ENCODE results near the gene TANGO2.

TANGO2 gene

GRCh38 chr22:20089977-20090729, 69.2 kb downstream of the TANGO2 start:
- DNase-seq = no peak

- no peak for DNase-seq
These were observed 69.9 kb downstream of the TANGO2 start for GRCh38 chr22:20090730-20091240.

DNA sequence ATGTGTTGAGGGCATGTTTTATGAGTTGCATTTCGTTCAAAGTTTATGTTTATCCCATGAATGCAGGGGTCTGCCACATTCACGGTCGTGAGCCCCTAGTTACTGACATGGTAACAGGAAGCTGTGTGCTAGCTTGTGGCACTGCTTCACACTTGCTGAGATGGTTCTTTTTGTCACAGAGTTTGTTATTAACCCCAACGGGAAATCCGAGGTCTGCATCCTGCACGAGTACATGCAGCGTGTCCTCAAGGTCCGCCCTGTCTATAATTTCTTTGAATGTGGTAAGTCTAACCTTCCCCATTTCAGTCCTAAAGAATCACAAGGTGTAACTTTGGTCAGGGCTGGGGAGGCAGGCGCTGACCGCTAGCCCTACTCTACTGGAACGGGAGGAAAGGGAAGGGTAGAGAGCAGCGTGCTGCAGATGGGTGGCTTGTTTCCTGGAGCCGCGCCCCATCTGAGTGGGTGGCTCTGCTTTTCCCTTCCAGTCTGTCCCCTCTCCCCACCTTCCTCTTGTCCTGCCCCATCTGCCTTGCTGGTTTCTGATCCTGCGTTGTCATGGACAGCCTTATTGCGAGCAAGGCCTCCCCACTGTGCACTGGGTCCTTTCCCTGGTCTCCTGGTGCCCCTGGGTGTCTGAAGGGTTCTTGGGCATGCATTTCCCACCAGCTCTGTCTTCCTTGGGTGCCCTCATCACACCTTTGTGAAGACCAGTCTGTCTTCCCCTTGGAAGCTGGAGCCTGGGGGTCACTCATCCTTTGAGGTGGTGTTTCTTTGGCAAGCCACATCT, 71.0 kb downstream of the TANGO2 start:
- no peak for DNase-seq

GRCh38 chr22:20092477-20092854, 71.6 kb downstream of the TANGO2 start:
- DNase-seq = no peak

GRCh38 chr22:20093418-20094196, 72.7 kb downstream of the TANGO2 start:
- no peak for DNase-seq

GRCh38 chr22:20094197-20094807, 73.4 kb downstream of the TANGO2 start:
- DNase-seq = no peak

- DNase-seq = no peak
These were observed 74.6 kb downstream of the TANGO2 start for GRCh38 chr22:20095521-20095920.

- no peak for DNase-seq
These were observed 75.9 kb downstream of the TANGO2 start for GRCh38 chr22:20096574-20097420.

DNA sequence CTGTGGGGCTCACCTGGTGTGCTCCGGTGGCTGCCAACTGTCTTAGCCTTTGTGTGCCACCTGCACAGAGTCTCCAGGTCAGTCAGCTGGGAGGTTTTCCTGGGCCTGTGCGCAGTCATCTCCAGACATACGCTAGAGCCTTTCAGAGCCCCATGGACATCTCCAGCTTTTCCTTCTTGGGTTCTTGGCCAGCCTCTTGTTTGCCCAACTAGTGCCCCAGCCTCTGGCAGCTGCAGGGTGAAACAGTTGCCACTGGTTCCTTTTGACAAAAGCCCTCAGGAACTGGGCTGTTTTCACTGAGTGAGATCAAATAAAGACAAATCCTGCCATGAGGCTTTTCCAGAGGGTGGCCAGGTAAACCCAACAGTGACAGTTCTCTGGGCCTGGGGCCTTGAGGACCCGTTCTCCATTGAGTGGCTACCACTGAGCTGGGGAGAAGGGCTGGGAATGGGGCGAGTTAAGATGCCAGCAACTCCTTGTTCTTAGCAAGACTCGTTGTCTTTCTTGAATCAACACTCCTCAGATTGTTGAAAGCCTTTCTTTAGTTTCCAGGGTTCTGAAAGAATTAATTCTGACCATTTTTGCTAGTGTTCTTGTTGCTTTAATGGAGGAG, 78.3 kb downstream of the TANGO2 start:
- no peak for DNase-seq

DNA sequence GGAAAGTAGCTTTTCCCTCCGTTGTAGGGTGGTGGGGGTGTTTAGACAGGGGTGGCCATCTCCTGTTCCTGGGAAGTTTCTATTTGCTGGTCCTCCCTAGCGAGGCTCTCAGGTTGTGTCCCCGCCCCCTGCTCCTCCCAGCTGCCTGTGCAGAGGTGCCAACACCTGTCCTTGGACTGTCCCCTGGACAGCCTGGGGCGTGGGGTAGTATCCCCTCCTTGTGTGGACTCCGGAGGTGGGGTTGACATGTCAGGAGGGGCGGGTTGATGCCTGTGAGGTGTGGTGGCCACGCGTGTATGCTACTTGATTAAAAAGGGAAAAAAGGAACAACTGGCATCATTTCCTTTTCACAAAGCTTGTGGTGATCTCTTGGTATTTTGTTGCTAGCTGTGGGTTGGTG, 80.7 kb downstream of the TANGO2 start:
- DNase-seq = no peak

GRCh38 chr22:20102203-20102780, 81.4 kb downstream of the TANGO2 start:
- DNase-seq = no peak

- no peak for DNase-seq
These were observed 84.7 kb downstream of the TANGO2 start for GRCh38 chr22:20105456-20106204.

GRCh38 chr22:20106205-20106848, 85.4 kb downstream of the TANGO2 start:
- DNase-seq = no peak

- no peak for DNase-seq
These were observed 85.9 kb downstream of the TANGO2 start for GRCh38 chr22:20106849-20107237.

- no peak for DNase-seq
These were observed 86.6 kb downstream of the TANGO2 start for GRCh38 chr22:20107471-20107901.

- DNase-seq = no peak
These were observed 87.2 kb downstream of the TANGO2 start for GRCh38 chr22:20107951-20108756.

- DNase-seq = no peak
These were observed 87.9 kb downstream of the TANGO2 start for GRCh38 chr22:20108757-20109230.
